Smooth muscle cell (in vitro differentiated cells): ENCODE results near the gene PGM5. TPM values are rescaled to one million over a fixed set of nuclear protein-coding genes. Genes with fewer than 3 reads are reported as not detected.
"Not testable (repeated sequence)": the region's sequence is repeated elsewhere in the genome, so short reads cannot be mapped to it uniquely, and the experiment has no call there.

Experiments
- DNase-seq: peaks from one replicate; lab custom pipeline; 2025; ENCODE audit not compliant: unreplicated experiment; lab: John Stamatoyannopoulos, UW
- H2AFZ ChIP-seq: fragments of 200-600 bp; sonication (generic); 2 replicates; pipeline ENCODE4 v1.6.0; 2016; ENCODE audit warnings: antibody characterized with exemption, low read depth, mild to moderate bottlenecking
- H3F3A ChIP-seq: fragments of 200-600 bp; sonication (generic); 2 replicates; pipeline ENCODE4 v1.6.0; 2017; ENCODE audit warnings: antibody characterized with exemption, low read depth
- H3K27ac ChIP-seq: fragments of 200-600 bp; sonication (generic); 2 replicates; pipeline ENCODE4 v1.5.1; 2016; ENCODE audit warnings: low read depth, mild to moderate bottlenecking
- H3K27me3 ChIP-seq: fragments of 200-600 bp; sonication (generic); 2 replicates; pipeline ENCODE4 v1.6.1; 2016; ENCODE audit warnings: low read depth, mild to moderate bottlenecking
- H3K36me3 ChIP-seq: fragments of 200-600 bp; sonication (generic); 2 replicates; pipeline ENCODE4 v1.5.1; 2016; ENCODE audit warnings: low read depth
- H3K4me1 ChIP-seq: fragments of 200-600 bp; sonication (generic); 2 replicates; pipeline ENCODE4 v1.5.1; 2016; ENCODE audit warnings: low read depth
- H3K4me2 ChIP-seq: fragments of 200-600 bp; sonication (generic); 2 replicates; pipeline ENCODE4 v1.6.0; 2016; ENCODE audit warnings: mild to moderate bottlenecking
- H3K4me3 ChIP-seq: fragments of 200-600 bp; sonication (generic); 2 replicates; pipeline ENCODE4 v1.5.1; 2016; ENCODE audit warnings: mild to moderate bottlenecking
- H3K79me2 ChIP-seq: fragments of 200-600 bp; sonication (generic); 2 replicates; pipeline ENCODE4 v1.6.0; 2016; ENCODE audit warnings: low read depth, mild to moderate bottlenecking
- H3K9ac ChIP-seq: fragments of 200-600 bp; sonication (generic); 2 replicates; pipeline ENCODE4 v1.6.0; 2016; ENCODE audit warnings: low read depth
- H3K9me3 ChIP-seq: fragments of 200-600 bp; sonication (generic); replicated peaks from 2 replicates; pipeline ENCODE4 v1.5.1; 2016; ENCODE audit warnings: low read depth
- H4K20me1 ChIP-seq: fragments of 200-600 bp; sonication (generic); 2 replicates; pipeline ENCODE4 v1.6.0; 2016; ENCODE audit warnings: low read depth
- CTCF ChIP-seq: fragments of 200-600 bp; sonication (generic); IDR thresholded peaks from 2 replicates; pipeline ENCODE4 v1.5.1; 2017; ENCODE audit warnings: borderline replicate concordance, mild to moderate bottlenecking, antibody characterized with exemption; ENCODE audit not compliant: insufficient read depth, poor library complexity, severe bottlenecking
- WGBS: methylation state at CpG from one replicate; pipeline ENCODE4 v1.1.7; 2016; ENCODE audit warnings: low lambda C conversion rate; 5-methylcytosine and 5-hydroxymethylcytosine counted together
- polyA plus RNA-seq: library from polyadenylated mRNA; unstranded; fragments of >200 nt; fragmentation: Nextera tagmentation; extraction: Ambion mirVana; gene quantifications from 2 replicates; pipeline ENCODE4 v1.2.1, GENCODE V29; 2016
- total RNA-seq: library from RNA; depleted of rRNA; stranded (reverse); fragments of >200 nt; gene quantifications from 2 replicates; pipeline ENCODE4 v1.2.3, GENCODE V29; 2014

PGM5 gene
- total and polyA plus RNA-seq, 2 experiments from 2014 or later: 0.77 to 5.6 TPM

- not testable (repeated sequence) for H2AFZ ChIP-seq, H3K27ac ChIP-seq, H3K9ac ChIP-seq, DNase-seq, H3K4me3 ChIP-seq, H3F3A ChIP-seq, H3K79me2 ChIP-seq, H3K9me3 ChIP-seq, H3K4me1 ChIP-seq, H4K20me1 ChIP-seq, H3K4me2 ChIP-seq, H3K27me3 ChIP-seq, H3K36me3 ChIP-seq
- 89% methylated on average over 2 of the region's 2 CpGs for WGBS
Observed at GRCh38 chr9:68412754-68413153, 56.3 kb downstream of the PGM5 start.

- not testable (repeated sequence) for H3F3A ChIP-seq, H4K20me1 ChIP-seq, H3K27ac ChIP-seq, H3K9ac ChIP-seq, H3K4me3 ChIP-seq, H3K79me2 ChIP-seq, DNase-seq, H3K4me2 ChIP-seq, H3K36me3 ChIP-seq, H3K4me1 ChIP-seq, H3K27me3 ChIP-seq, H2AFZ ChIP-seq, H3K9me3 ChIP-seq
- WGBS: 89% methylated on average over 1 of the region's 1 CpG
Observed at GRCh38 chr9:68415065-68415464, 58.7 kb downstream of the PGM5 start.

- Histone ChIP-seq H3K27ac (no peak overlapping the region), H3F3A (no peaks in the 10 kb centered on the region), H3K36me3 (no peaks in the 10 kb centered on the region), H3K9me3 (no peaks in the 10 kb centered on the region), H3K4me3 (no peak overlapping the region), H3K4me1 (no peaks in the 10 kb centered on the region), H2AFZ (no peak overlapping the region), H3K4me2 (no peak overlapping the region), H3K27me3 (no peaks in the 10 kb centered on the region), H3K9ac (no peak overlapping the region), H3K79me2 (no peaks in the 10 kb centered on the region), H4K20me1 (no peaks in the 10 kb centered on the region)
- no peak for TF ChIP-seq CTCF
- DNase-seq: no peak
- 66% methylated on average over 8 of the region's 8 CpGs for WGBS
Observed at GRCh38 chr9:68416936-68417564, 60.6 kb downstream of the PGM5 start.

- Histone ChIP-seq H3K27me3 (no peaks in the 10 kb centered on the region), H4K20me1 (no peaks in the 10 kb centered on the region), H3K9ac (no peak overlapping the region), H3K4me3 (no peak overlapping the region), H3K9me3 (no peaks in the 10 kb centered on the region), H3K79me2 (no peaks in the 10 kb centered on the region), H3F3A (no peaks in the 10 kb centered on the region), H2AFZ (no peak overlapping the region), H3K27ac (no peak overlapping the region), H3K36me3 (no peaks in the 10 kb centered on the region), H3K4me2 (no peak overlapping the region), H3K4me1 (no peaks in the 10 kb centered on the region)
- 97% methylated on average over 3 of the region's 3 CpGs for WGBS
- no peak for TF ChIP-seq CTCF
- no peak for DNase-seq
Observed at GRCh38 chr9:68417762-68418161, 61.4 kb downstream of the PGM5 start.

- H3K79me2 ChIP-seq: no peaks in the 10 kb centered on the region
- 82% methylated on average over 11 of the region's 11 CpGs for WGBS
- H3F3A ChIP-seq: no peaks in the 10 kb centered on the region
- H3K9ac ChIP-seq: no peak overlapping the region
- H3K4me2 ChIP-seq: no peak overlapping the region
- DNase-seq: no peak
- H2AFZ ChIP-seq: no peak overlapping the region
- no peaks in the 10 kb centered on the region for H3K27me3 ChIP-seq
- H3K4me1 ChIP-seq: no peaks in the 10 kb centered on the region
- no peaks in the 10 kb centered on the region for H3K36me3 ChIP-seq
- TF ChIP-seq CTCF: no peak
- no peak overlapping the region for H3K27ac ChIP-seq
- no peaks in the 10 kb centered on the region for H3K9me3 ChIP-seq
- H3K4me3 ChIP-seq: no peak overlapping the region
- H4K20me1 ChIP-seq: no peaks in the 10 kb centered on the region
Observed at GRCh38 chr9:68418259-68418845, 61.9 kb downstream of the PGM5 start.
